Stomach smooth muscle (tissue), 2 donors: ENCODE results near the gene BTBD17.

Experiments
- H3K27ac ChIP-seq: one replicate; pipeline ENCODE4 v1.7.0; 2013; ENCODE audit warnings: mild to moderate bottlenecking, low read length, inconsistent platforms
- H3K27me3 ChIP-seq, 2 donors: one replicate each; pipeline ENCODE4 v1.7.0; 2013; ENCODE audit warnings: low read length in 2 of 2; ENCODE audit not compliant: insufficient read depth in 2 of 2, control insufficient read depth in 1 of 2
- H3K36me3 ChIP-seq, 2 donors: one replicate each; pipeline ENCODE4 v1.7.0; 2013; ENCODE audit warnings: low read length in 2 of 2; ENCODE audit not compliant: control insufficient read depth in 2 of 2, insufficient read depth in 2 of 2
- H3K4me1 ChIP-seq: one replicate; pipeline ENCODE4 v1.7.0; 2013; ENCODE audit warnings: low read length; ENCODE audit not compliant: control insufficient read depth, insufficient read depth
- H3K4me3 ChIP-seq, 2 donors: one replicate each; pipeline ENCODE4 v1.7.0; 2013; ENCODE audit warnings: low read length in 2 of 2
- H3K9ac ChIP-seq, 2 donors: one replicate each; pipeline ENCODE4 v1.7.0; 2013; ENCODE audit warnings: low read length in 2 of 2, mild to moderate bottlenecking in 1 of 2
- H3K9me3 ChIP-seq, 2 donors: one replicate each; pipeline ENCODE4 v1.7.0; 2013; ENCODE audit warnings: low read length in 2 of 2; ENCODE audit not compliant: control insufficient read depth in 2 of 2
- donor health status: healthy.
- donor health status: Pancreatic carcinoma.

The BTBD17 gene

GRCh38 chr17:74394977-74395376 lies 33.3 kb upstream of the BTBD17 start:
- Histone ChIP-seq H3K27me3 (peaks cover 0 to 2% of the 10 kb centered on the region in 2 donors), H3K27ac (no peak overlapping the region), H3K4me1 (no peaks in the 10 kb centered on the region), H3K9me3 (peaks cover 0 to 3% of the 10 kb centered on the region in 2 donors), H3K4me3 (no peak overlapping the region), H3K36me3 (no peaks in the 10 kb centered on the region), H3K9ac (no peak overlapping the region)

GRCh38 chr17:74394275-74394950 lies 32.7 kb upstream of the BTBD17 start:
- Histone ChIP-seq H3K27ac (no peak overlapping the region), H3K4me1 (no peaks in the 10 kb centered on the region), H3K9me3 (peaks cover 0 to 3% of the 10 kb centered on the region in 2 donors), H3K4me3 (no peak overlapping the region), H3K27me3 (peaks cover 0 to 2% of the 10 kb centered on the region in 2 donors), H3K36me3 (no peaks in the 10 kb centered on the region), H3K9ac (no peak overlapping the region)

GRCh38 chr17:74393346-74393942 lies 31.8 kb upstream of the BTBD17 start:
- no peak overlapping the region for H3K9ac ChIP-seq
- H3K4me1 ChIP-seq, result no peaks in the 10 kb centered on the region

GRCh38 chr17:74392848-74393247 lies 31.2 kb upstream of the BTBD17 start:
- Histone ChIP-seq H3K27ac (no peak overlapping the region), H3K4me3 (no peak overlapping the region), H3K27me3 (peaks cover 0 to 2% of the 10 kb centered on the region in 2 donors), H3K4me1 (no peaks in the 10 kb centered on the region), H3K9me3 (peaks cover 0 to 3% of the 10 kb centered on the region in 2 donors), H3K36me3 (no peaks in the 10 kb centered on the region), H3K9ac (no peak overlapping the region)

More at GRCh38 chr17:74393346-74393942, 31.8 kb upstream of the BTBD17 start:
- Histone ChIP-seq H3K4me3 (no peak overlapping the region), H3K36me3 (no peaks in the 10 kb centered on the region), H3K27me3 (peaks cover 0 to 2% of the 10 kb centered on the region in 2 donors), H3K9me3 (peaks cover 0 to 3% of the 10 kb centered on the region in 2 donors), H3K27ac (no peak overlapping the region)

GRCh38 chr17:74391771-74392170 lies 30.1 kb upstream of the BTBD17 start:
- Histone ChIP-seq H3K4me3 (no peak overlapping the region), H3K27ac (no peak overlapping the region), H3K9ac (no peak overlapping the region), H3K9me3 (peaks cover 0 to 3% of the 10 kb centered on the region in 2 donors), H3K4me1 (no peaks in the 10 kb centered on the region), H3K27me3 (peaks cover 0 to 2% of the 10 kb centered on the region in 2 donors), H3K36me3 (no peaks in the 10 kb centered on the region)

- Histone ChIP-seq H3K9ac (no peak overlapping the region), H3K27ac (no peak overlapping the region), H3K36me3 (no peaks in the 10 kb centered on the region), H3K9me3 (peaks cover 0 to 3% of the 10 kb centered on the region in 2 donors), H3K4me1 (no peaks in the 10 kb centered on the region), H3K27me3 (peaks cover 0 to 2% of the 10 kb centered on the region in 2 donors), H3K4me3 (no peak overlapping the region)
Measured at GRCh38 chr17:74390680-74391653, 29.3 kb upstream of the BTBD17 start.

GRCh38 chr17:74389937-74390679 lies 28.4 kb upstream of the BTBD17 start:
- Histone ChIP-seq H3K9ac (no peak overlapping the region), H3K4me1 (no peaks in the 10 kb centered on the region), H3K4me3 (no peak overlapping the region), H3K9me3 (peaks cover 0 to 3% of the 10 kb centered on the region in 2 donors), H3K27ac (no peak overlapping the region), H3K27me3 (peaks cover 0 to 2% of the 10 kb centered on the region in 2 donors), H3K36me3 (no peaks in the 10 kb centered on the region)

- H3K4me3 ChIP-seq, result no peak overlapping the region
- H3K27ac ChIP-seq, result no peak overlapping the region
- peaks cover 0 to 3% of the 10 kb centered on the region in 2 donors for H3K9me3 ChIP-seq
- no peak overlapping the region for H3K9ac ChIP-seq
- no peaks in the 10 kb centered on the region for H3K4me1 ChIP-seq
- no peaks in the 10 kb centered on the region for H3K27me3 ChIP-seq
- H3K36me3 ChIP-seq, result no peaks in the 10 kb centered on the region
Measured at GRCh38 chr17:74389084-74389753, 27.6 kb upstream of the BTBD17 start.

- Histone ChIP-seq H3K9me3 (no peaks in the 10 kb centered on the region), H3K9ac (no peak overlapping the region), H3K27ac (no peak overlapping the region), H3K36me3 (no peaks in the 10 kb centered on the region), H3K4me1 (no peaks in the 10 kb centered on the region), H3K27me3 (no peaks in the 10 kb centered on the region), H3K4me3 (no peak overlapping the region)
Measured at GRCh38 chr17:74387365-74388218, 25.9 kb upstream of the BTBD17 start.
